Measurements from ENCODE around the gene EIPR1. TPM values are rescaled to one million over a fixed set of nuclear protein-coding genes. Genes with fewer than 3 reads are reported as not detected.

The EIPR1 gene
- total and polyA plus RNA-seq, 2 donors (not counting 3 experiments of a cell fraction or from before 2014, with no cell fraction given) = 30.8 to 57.3 TPM

DNA sequence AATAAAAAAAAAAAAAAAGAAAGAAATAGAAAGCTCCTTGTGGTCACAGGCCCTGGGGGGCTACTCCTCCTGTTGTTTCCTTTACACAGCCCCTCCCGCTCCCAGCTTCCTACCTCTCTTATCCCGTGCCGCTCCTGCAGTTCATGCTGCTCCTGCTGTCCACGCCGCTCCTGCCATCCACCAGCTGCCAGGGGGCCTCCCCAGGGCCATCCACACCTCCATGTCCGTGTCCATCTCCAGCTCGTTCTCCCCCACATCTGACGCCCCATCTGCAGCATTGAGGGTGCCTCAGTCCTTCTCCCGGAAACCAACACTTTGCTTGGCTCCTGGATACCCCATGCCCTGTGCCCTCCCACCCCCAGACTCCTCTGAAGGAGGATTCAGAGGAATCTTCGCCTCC is 191.7 kb downstream of the EIPR1 start:
- POLR2A ChIA-PET = interaction anchor here (0.7 kb wide), 1 partner anchor 389 kb away, joined by 4 read pairs; the partner anchor contains the start of gene RPS7
- intact Hi-C loops (cut with micrococcal nuclease) = no loop called here

DNA sequence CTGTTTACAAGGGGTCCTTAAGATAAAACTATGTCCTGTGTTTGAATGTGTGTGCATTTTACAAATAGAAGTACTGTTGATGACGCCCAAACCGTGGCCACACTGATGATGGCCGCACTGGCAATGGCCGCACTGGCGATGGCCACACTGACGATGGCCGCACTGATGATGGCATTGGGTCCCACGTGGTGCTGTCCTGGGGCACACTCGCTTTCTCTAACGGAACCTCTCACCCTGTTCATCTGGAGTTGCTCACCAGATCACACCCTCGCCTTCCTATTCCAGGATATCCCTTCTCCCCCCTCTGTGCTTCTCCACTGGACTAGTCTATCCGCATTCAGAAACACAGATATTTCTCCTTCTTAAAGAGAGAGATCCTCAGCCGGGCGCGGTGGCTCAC is 192.4 kb downstream of the EIPR1 start:
- ChIA-PET CTCF (no interaction called here), POLR2A (no interaction called here)
- Histone ChIP-seq H3K4me2 (ENCODE audit: insufficient read depth, low read length) (no peak overlapping the region), H3K9ac (replicated peaks; ENCODE audit: extremely low read depth, insufficient read depth, low read length) (no peak overlapping the region), H3K27me3 (ENCODE audit: control insufficient read depth in 2 of 2, insufficient read depth in 2 of 2, low read length in 2 of 2) (no peaks in the 10 kb centered on the region), H3K4me1 (ENCODE audit: control insufficient read depth, extremely low read depth, insufficient read depth, low read length) (no peaks in the 10 kb centered on the region), H3K4me3 (replicated peaks in 1 of 3; ENCODE audit: insufficient read depth in 1 of 3, low read depth in 1 of 3, low read length in 3 of 3) (no peak overlapping the region), H2AFZ (ENCODE audit: low read depth, low read length) (no peak overlapping the region), H3K36me3 (ENCODE audit: control insufficient read depth in 2 of 2, extremely low read depth in 1 of 2, insufficient read depth in 2 of 2, low read length in 2 of 2) (no peaks in the 10 kb centered on the region), H3K27ac (ENCODE audit: insufficient read depth, low read depth, low read length) (no peak overlapping the region), H3K9me1 (replicated peaks; ENCODE audit: control insufficient read depth, extremely low read depth, insufficient read depth, low read length) (no peaks in the 10 kb centered on the region), H4K20me1 (replicated peaks; ENCODE audit: control insufficient read depth, extremely low read depth, insufficient read depth, low read length) (no peaks in the 10 kb centered on the region), H3K9me3 (replicated peaks; ENCODE audit: control insufficient read depth, insufficient read depth, low read length) (no peaks in the 10 kb centered on the region), H3K79me2 (ENCODE audit: control insufficient read depth, insufficient read depth, low read length) (no peaks in the 10 kb centered on the region)
- BruUV-seq (replicated peaks) = no TSS peak
- no peak for TF ChIP-seq POLR2A (IDR thresholded peaks at IDR 0.05; ENCODE audit: low read depth, low read length)
- TF ChIP-seq, protein P1, sequence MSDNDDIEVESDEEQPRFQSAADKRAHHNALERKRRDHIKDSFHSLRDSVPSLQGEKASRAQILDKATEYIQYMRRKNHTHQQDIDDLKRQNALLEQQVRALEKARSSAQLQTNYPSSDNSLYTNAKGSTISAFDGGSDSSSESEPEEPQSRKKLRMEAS (IDR thresholded peaks at IDR 0.05; ENCODE audit: insufficient read depth, insufficient read length) = no peak
- TF ChIP-seq MYC (IDR thresholded peaks at IDR 0.05; ENCODE audit: low read depth, low read length) = no peak
- no peak for TF ChIP-seq FOS (IDR thresholded peaks at IDR 0.05; ENCODE audit: borderline replicate concordance, insufficient read depth, low read length)
- no peak for TF ChIP-seq JUN (IDR thresholded peaks at IDR 0.05; ENCODE audit: borderline replicate concordance, insufficient read depth, insufficient read length, low read depth)
- no peak for TF ChIP-seq EZH2 (IDR thresholded peaks at IDR 0.05; ENCODE audit: borderline replicate concordance, low read depth, low read length, severe bottlenecking)
- TF ChIP-seq, protein P2, sequence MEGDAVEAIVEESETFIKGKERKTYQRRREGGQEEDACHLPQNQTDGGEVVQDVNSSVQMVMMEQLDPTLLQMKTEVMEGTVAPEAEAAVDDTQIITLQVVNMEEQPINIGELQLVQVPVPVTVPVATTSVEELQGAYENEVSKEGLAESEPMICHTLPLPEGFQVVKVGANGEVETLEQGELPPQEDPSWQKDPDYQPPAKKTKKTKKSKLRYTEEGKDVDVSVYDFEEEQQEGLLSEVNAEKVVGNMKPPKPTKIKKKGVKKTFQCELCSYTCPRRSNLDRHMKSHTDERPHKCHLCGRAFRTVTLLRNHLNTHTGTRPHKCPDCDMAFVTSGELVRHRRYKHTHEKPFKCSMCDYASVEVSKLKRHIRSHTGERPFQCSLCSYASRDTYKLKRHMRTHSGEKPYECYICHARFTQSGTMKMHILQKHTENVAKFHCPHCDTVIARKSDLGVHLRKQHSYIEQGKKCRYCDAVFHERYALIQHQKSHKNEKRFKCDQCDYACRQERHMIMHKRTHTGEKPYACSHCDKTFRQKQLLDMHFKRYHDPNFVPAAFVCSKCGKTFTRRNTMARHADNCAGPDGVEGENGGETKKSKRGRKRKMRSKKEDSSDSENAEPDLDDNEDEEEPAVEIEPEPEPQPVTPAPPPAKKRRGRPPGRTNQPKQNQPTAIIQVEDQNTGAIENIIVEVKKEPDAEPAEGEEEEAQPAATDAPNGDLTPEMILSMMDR (IDR thresholded peaks at IDR 0.05; ENCODE audit: extremely low read depth in 1 of 2, insufficient read depth in 1 of 2, low read depth in 1 of 2, low read length in 2 of 2) = no peak
- no peak for TF ChIP-seq GATA2 (IDR thresholded peaks at IDR 0.05; ENCODE audit: insufficient read depth, insufficient read length, low read depth, low read length)
- TF ChIP-seq POLR2AphosphoS5 (IDR thresholded peaks at IDR 0.05; ENCODE audit: insufficient read depth, low read depth, low read length) = no peak
- dilution Hi-C loops (cut with MboI; ENCODE audit: extremely low pct_ligation_motif_present, low sequenced_read_pairs) (no loop called here), intact Hi-C loops (cut with micrococcal nuclease) (no loop called here)
- DNase-seq (ENCODE audit: low read depth, low spot score) (no peak), FAIRE-seq (no peak)

More for the DNA sequence above, 191.7 kb downstream of the EIPR1 start:
- FAIRE-seq (no peak), DNase-seq (ENCODE audit: low read depth, low spot score) (no peak)
- H3K4me2 ChIP-seq (ENCODE audit: insufficient read depth, low read length) = no peak overlapping the region
- H4K20me1 ChIP-seq (replicated peaks; ENCODE audit: control insufficient read depth, extremely low read depth, insufficient read depth, low read length) = no peaks in the 10 kb centered on the region
- H3K9me1 ChIP-seq (replicated peaks; ENCODE audit: control insufficient read depth, extremely low read depth, insufficient read depth, low read length) = no peaks in the 10 kb centered on the region
- H3K4me3 ChIP-seq (replicated peaks in 1 of 3; ENCODE audit: insufficient read depth in 1 of 3, low read depth in 1 of 3, low read length in 3 of 3) = no peak overlapping the region
- H3K9ac ChIP-seq (replicated peaks; ENCODE audit: extremely low read depth, insufficient read depth, low read length) = no peak overlapping the region
- H3K27me3 ChIP-seq (ENCODE audit: control insufficient read depth in 2 of 2, insufficient read depth in 2 of 2, low read length in 2 of 2) = no peaks in the 10 kb centered on the region
- no TSS peak for BruUV-seq (replicated peaks)
- H3K79me2 ChIP-seq (ENCODE audit: control insufficient read depth, insufficient read depth, low read length) = no peaks in the 10 kb centered on the region
- TF ChIP-seq GATA2 (IDR thresholded peaks at IDR 0.05; ENCODE audit: insufficient read depth, insufficient read length, low read depth, low read length) (no peak), MYC (IDR thresholded peaks at IDR 0.05; ENCODE audit: low read depth, low read length) (no peak), FOS (IDR thresholded peaks at IDR 0.05; ENCODE audit: borderline replicate concordance, insufficient read depth, low read length) (no peak), EZH2 (IDR thresholded peaks at IDR 0.05; ENCODE audit: borderline replicate concordance, low read depth, low read length, severe bottlenecking) (no peak)
- TF ChIP-seq, protein P2 (IDR thresholded peaks at IDR 0.05; ENCODE audit: extremely low read depth in 1 of 2, insufficient read depth in 1 of 2, low read depth in 1 of 2, low read length in 2 of 2) = no peak
- H2AFZ ChIP-seq (ENCODE audit: low read depth, low read length) = no peak overlapping the region
- no peaks in the 10 kb centered on the region for H3K4me1 ChIP-seq (ENCODE audit: control insufficient read depth, extremely low read depth, insufficient read depth, low read length)
- H3K36me3 ChIP-seq (ENCODE audit: control insufficient read depth in 2 of 2, extremely low read depth in 1 of 2, insufficient read depth in 2 of 2, low read length in 2 of 2) = no peaks in the 10 kb centered on the region
- H3K9me3 ChIP-seq (replicated peaks; ENCODE audit: control insufficient read depth, insufficient read depth, low read length) = no peaks in the 10 kb centered on the region
- no peak overlapping the region for H3K27ac ChIP-seq (ENCODE audit: insufficient read depth, low read depth, low read length)
- CTCF ChIA-PET = no interaction called here
- dilution Hi-C loops (cut with MboI; ENCODE audit: extremely low pct_ligation_motif_present, low sequenced_read_pairs) = no loop called here
